ENCODE results near the gene ZNF608. TPM values are rescaled to one million over a fixed set of nuclear protein-coding genes. Genes with fewer than 3 reads are reported as not detected.

The ZNF608 gene
- total RNA-seq, 4 donors from 2014 or later, result 24.4 to 41.4 (median 36.1) TPM

- ATAC-seq, result peak; percentile 28
- H3K27ac ChIP-seq, result peak overlapping the region in 1 of 4 donors; percentile 21
These were observed 19.6 kb downstream of the ZNF608 start for GRCh38 chr5:124726631-124727362.

GRCh38 chr5:124725622-124726258 lies 20.7 kb downstream of the ZNF608 start:
- TF ChIP-seq POLR2AphosphoS5 (IDR thresholded peaks at IDR 0.05) (no peak), EP300 (IDR thresholded peaks at IDR 0.05) (no peak), CTCF (IDR thresholded peaks at IDR 0.05) (no peak), POLR2A (IDR thresholded peaks at IDR 0.05) (no peak)
- 62 to 82% methylated on average over 4 of the region's 4 CpGs for WGBS, 2 donors (ENCODE audit: low coverage in 1 of 2)
- no peaks in the 10 kb centered on the region for H3K36me3 ChIP-seq
- no peak overlapping the region for H3K4me3 ChIP-seq
- no peak for ATAC-seq
- no peaks in the 10 kb centered on the region for H3K9me3 ChIP-seq
- peaks cover 0 to 59% (median 0%) of the 10 kb centered on the region in 3 donors for H3K4me1 ChIP-seq
- H3K27ac ChIP-seq, result no peak overlapping the region
- no peaks in the 10 kb centered on the region for H3K27me3 ChIP-seq

More at GRCh38 chr5:124726631-124727362, 19.6 kb downstream of the ZNF608 start:
- Histone ChIP-seq H3K4me3 (no peak overlapping the region), H3K36me3 (no peaks in the 10 kb centered on the region), H3K27me3 (no peaks in the 10 kb centered on the region), H3K4me1 (peaks cover 0 to 66% (median 0%) of the 10 kb centered on the region in 3 donors), H3K9me3 (no peaks in the 10 kb centered on the region)
- 94 to 96% methylated on average over 2 to 3 of the region's 5 CpGs for WGBS, 2 donors (ENCODE audit: low coverage in 1 of 2)
- no peak for TF ChIP-seq EP300 (IDR thresholded peaks at IDR 0.05)
- TF ChIP-seq POLR2A (IDR thresholded peaks at IDR 0.05), result no peak
- no peak for TF ChIP-seq CTCF (IDR thresholded peaks at IDR 0.05)
- no peak for TF ChIP-seq POLR2AphosphoS5 (IDR thresholded peaks at IDR 0.05)

- WGBS, 2 donors (ENCODE audit: low coverage in 1 of 2), result 81 to 95% methylated on average over 2 to 4 of the region's 4 CpGs
These were observed 21.4 kb downstream of the ZNF608 start for GRCh38 chr5:124725040-124725434.

GRCh38 chr5:124724357-124725039 lies 21.9 kb downstream of the ZNF608 start:
- 73 to 84% methylated on average over 5 to 6 of the region's 6 CpGs for WGBS, 2 donors (ENCODE audit: low coverage in 1 of 2)

More at GRCh38 chr5:124725040-124725434, 21.4 kb downstream of the ZNF608 start:
- no peak for TF ChIP-seq POLR2A (IDR thresholded peaks at IDR 0.05)
- TF ChIP-seq EP300 (IDR thresholded peaks at IDR 0.05), result no peak
- no peak for TF ChIP-seq POLR2AphosphoS5 (IDR thresholded peaks at IDR 0.05)
- H3K27ac ChIP-seq, result peak overlapping the region in 1 of 4 donors; percentile 17
- no peak for ATAC-seq
- peaks cover 0 to 62% (median 0%) of the 10 kb centered on the region in 3 donors for H3K4me1 ChIP-seq
- H3K9me3 ChIP-seq, result no peaks in the 10 kb centered on the region
- no peaks in the 10 kb centered on the region for H3K27me3 ChIP-seq
- no peak overlapping the region for H3K4me3 ChIP-seq
- no peaks in the 10 kb centered on the region for H3K36me3 ChIP-seq

More at GRCh38 chr5:124724357-124725039, 21.9 kb downstream of the ZNF608 start:
- Histone ChIP-seq H3K4me3 (no peak overlapping the region), H3K27ac (peak overlapping the region in 1 of 4 donors; percentile 17), H3K36me3 (no peaks in the 10 kb centered on the region), H3K9me3 (no peaks in the 10 kb centered on the region), H3K27me3 (no peaks in the 10 kb centered on the region), H3K4me1 (peaks cover 0 to 62% (median 0%) of the 10 kb centered on the region in 3 donors)
- ATAC-seq, result no peak
- no peak for TF ChIP-seq POLR2A (IDR thresholded peaks at IDR 0.05)
- TF ChIP-seq EP300 (IDR thresholded peaks at IDR 0.05), result no peak
- no peak for TF ChIP-seq CTCF (IDR thresholded peaks at IDR 0.05)
- TF ChIP-seq POLR2AphosphoS5 (IDR thresholded peaks at IDR 0.05), result no peak

All from gastroesophageal sphincter (tissue), 4 donors.